IPS-15b (cell line): ENCODE results near the gene TMEM269.

Source experiments
- H3K27me3 ChIP-seq: one replicate; pipeline ENCODE4 v1.6.1; 2013; ENCODE audit warnings: low read length; ENCODE audit not compliant: control insufficient read depth, insufficient read depth
- H3K36me3 ChIP-seq: one replicate; pipeline ENCODE4 v1.6.1; 2013; ENCODE audit warnings: low read length; ENCODE audit not compliant: control insufficient read depth, insufficient read depth
- H3K4me1 ChIP-seq: one replicate; pipeline ENCODE4 v1.6.1; 2013; ENCODE audit warnings: mild to moderate bottlenecking, low read length; ENCODE audit not compliant: control insufficient read depth, insufficient read depth
- H3K4me3 ChIP-seq: one replicate; pipeline ENCODE4 v1.5.1; 2013; ENCODE audit warnings: low read depth, low read length
- H3K9ac ChIP-seq: one replicate; pipeline ENCODE4 v1.6.1; 2013; ENCODE audit warnings: low read depth, mild to moderate bottlenecking, low read length
- H3K9me3 ChIP-seq: one replicate; pipeline ENCODE4 v1.6.1; 2013; ENCODE audit warnings: mild to moderate bottlenecking, low read length; ENCODE audit not compliant: control insufficient read depth, insufficient read depth

Gene TMEM269

DNA sequence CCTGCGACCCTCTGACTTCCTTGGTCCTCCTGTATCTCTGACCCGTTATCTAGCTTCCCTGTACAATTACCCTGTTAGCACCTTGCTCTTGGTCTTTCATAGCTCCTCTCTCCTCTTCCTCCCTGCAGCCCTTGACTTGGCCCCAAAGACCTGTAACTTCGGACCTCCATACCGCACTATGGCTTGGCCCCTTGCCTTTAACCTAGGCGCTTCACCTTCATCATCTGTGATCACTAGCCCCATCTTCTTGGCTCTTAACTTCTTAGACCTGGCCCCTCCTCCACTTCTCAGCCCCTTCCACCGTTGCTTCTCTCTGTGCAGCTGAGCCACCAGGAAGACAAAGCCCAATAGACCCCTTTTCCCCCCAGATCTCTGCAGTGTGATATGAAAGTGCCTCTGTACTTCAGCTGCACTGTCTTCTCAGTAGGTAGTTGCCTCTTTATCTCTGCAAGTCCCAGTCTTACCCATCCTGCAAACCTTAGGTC, 62.4 kb downstream of the TMEM269 start:
- peak overlapping the region; percentile 88 for H3K4me3 ChIP-seq
- no peaks in the 10 kb centered on the region for H3K27me3 ChIP-seq
- peak overlapping the region; percentile 82 for H3K9ac ChIP-seq
- no peaks in the 10 kb centered on the region for H3K9me3 ChIP-seq
- H3K4me1 ChIP-seq = peaks cover 7% of the 10 kb centered on the region
- H3K36me3 ChIP-seq = peaks cover 15% of the 10 kb centered on the region

DNA sequence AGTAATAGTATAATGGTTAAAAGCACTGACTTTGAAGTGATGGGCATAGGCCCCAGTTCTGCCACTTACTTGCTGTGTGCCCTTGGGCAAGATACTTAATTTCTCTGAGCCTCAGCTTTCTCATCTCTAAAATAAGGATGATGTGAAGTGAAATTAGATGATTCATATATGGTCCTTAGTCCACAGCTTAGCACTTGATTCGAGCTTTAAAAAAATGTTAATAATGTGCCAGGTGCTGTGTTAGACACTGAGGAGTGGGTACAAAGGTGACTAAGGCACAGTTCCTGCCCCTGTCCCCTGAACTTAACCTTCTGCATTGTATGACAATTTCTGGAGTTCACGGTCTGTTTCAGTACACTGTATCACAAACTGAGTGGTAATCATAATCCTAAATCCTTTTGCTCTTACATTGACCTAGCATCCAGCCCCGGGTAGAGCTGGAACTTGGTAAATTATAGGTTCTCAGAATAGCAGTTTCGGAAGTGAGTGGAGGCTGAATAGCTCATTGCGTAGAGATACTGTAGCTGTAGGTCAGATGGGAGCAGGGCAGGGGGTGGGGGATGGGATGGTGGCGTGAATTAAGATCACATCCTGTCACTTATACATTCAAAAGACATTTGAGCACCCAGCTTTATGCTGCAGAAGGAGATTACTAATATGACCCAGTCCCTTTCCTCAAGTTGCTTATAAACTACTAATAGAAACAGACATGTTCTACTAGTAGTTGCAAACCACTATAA, 63.1 kb downstream of the TMEM269 start:
- no peaks in the 10 kb centered on the region for H3K27me3 ChIP-seq
- H3K9me3 ChIP-seq = no peaks in the 10 kb centered on the region
- H3K4me3 ChIP-seq = peak overlapping the region; percentile 88
- H3K36me3 ChIP-seq = peaks cover 15% of the 10 kb centered on the region
- no peak overlapping the region for H3K9ac ChIP-seq
- peaks cover 7% of the 10 kb centered on the region for H3K4me1 ChIP-seq

- Histone ChIP-seq H3K4me1 (peaks cover 7% of the 10 kb centered on the region), H3K9ac (no peak overlapping the region), H3K27me3 (no peaks in the 10 kb centered on the region), H3K36me3 (peaks cover 15% of the 10 kb centered on the region), H3K4me3 (no peak overlapping the region), H3K9me3 (no peaks in the 10 kb centered on the region)
Measured at GRCh38 chr1:42848823-42849537, 64.2 kb downstream of the TMEM269 start.

- peaks cover 15% of the 10 kb centered on the region for H3K36me3 ChIP-seq
- H3K9me3 ChIP-seq = no peaks in the 10 kb centered on the region
- H3K27me3 ChIP-seq = no peaks in the 10 kb centered on the region
- H3K9ac ChIP-seq = no peak overlapping the region
- no peak overlapping the region for H3K4me3 ChIP-seq
- H3K4me1 ChIP-seq = peaks cover 7% of the 10 kb centered on the region
Measured at GRCh38 chr1:42849944-42850343, 65.2 kb downstream of the TMEM269 start.
